Measurements from ENCODE around the gene ASCL5.

DNA sequence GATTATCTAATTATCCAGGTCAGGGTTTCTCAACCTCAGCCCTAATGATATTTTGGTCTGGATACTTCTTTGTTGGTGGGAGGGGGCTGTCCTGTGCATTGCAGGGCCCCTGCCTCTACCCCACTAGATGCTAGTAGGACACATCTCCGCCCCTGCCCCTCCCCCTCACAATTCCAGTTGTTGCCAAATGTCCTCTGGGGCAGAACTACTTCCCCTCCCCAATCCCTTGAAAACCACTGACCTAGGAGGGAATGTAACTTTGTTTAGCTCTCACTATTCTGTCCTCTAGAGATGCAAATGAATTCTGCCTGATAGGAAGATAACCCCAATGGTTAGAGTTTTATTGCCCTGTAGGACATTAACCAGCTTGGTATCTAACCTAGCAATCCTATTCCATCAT lies 22.8 kb downstream of the ASCL5 start:
- TF ChIP-seq, protein P1, sequence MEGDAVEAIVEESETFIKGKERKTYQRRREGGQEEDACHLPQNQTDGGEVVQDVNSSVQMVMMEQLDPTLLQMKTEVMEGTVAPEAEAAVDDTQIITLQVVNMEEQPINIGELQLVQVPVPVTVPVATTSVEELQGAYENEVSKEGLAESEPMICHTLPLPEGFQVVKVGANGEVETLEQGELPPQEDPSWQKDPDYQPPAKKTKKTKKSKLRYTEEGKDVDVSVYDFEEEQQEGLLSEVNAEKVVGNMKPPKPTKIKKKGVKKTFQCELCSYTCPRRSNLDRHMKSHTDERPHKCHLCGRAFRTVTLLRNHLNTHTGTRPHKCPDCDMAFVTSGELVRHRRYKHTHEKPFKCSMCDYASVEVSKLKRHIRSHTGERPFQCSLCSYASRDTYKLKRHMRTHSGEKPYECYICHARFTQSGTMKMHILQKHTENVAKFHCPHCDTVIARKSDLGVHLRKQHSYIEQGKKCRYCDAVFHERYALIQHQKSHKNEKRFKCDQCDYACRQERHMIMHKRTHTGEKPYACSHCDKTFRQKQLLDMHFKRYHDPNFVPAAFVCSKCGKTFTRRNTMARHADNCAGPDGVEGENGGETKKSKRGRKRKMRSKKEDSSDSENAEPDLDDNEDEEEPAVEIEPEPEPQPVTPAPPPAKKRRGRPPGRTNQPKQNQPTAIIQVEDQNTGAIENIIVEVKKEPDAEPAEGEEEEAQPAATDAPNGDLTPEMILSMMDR (conservative IDR thresholded peaks at IDR 0.05): no peak
- no peak for TF ChIP-seq EZH2 (IDR thresholded peaks at IDR 0.05; ENCODE audit: low read depth)

Data from PC-9 (cell line).